Lower leg skin (tissue), 3 donors: ENCODE data around the gene TMEM222.

Experiments used
- POLR2A ChIP-seq, 2 donors: fragments of 450-650 bp; IDR thresholded peaks; one replicate each; pipeline ENCODE4 v1.6.1; 2016 to 2017; ENCODE audit warnings: antibody characterized with exemption in 2 of 2, mild to moderate bottlenecking in 1 of 2, moderate library complexity in 1 of 2
- TF ChIP-seq, protein P1 (sequence below), 3 donors: fragments of 450-650 bp; IDR thresholded peaks; one replicate each; pipeline ENCODE4 v1.5.1; 2016; ENCODE audit warnings: antibody characterized with exemption in 3 of 3, mild to moderate bottlenecking in 3 of 3, moderate library complexity in 2 of 3

DNA sequence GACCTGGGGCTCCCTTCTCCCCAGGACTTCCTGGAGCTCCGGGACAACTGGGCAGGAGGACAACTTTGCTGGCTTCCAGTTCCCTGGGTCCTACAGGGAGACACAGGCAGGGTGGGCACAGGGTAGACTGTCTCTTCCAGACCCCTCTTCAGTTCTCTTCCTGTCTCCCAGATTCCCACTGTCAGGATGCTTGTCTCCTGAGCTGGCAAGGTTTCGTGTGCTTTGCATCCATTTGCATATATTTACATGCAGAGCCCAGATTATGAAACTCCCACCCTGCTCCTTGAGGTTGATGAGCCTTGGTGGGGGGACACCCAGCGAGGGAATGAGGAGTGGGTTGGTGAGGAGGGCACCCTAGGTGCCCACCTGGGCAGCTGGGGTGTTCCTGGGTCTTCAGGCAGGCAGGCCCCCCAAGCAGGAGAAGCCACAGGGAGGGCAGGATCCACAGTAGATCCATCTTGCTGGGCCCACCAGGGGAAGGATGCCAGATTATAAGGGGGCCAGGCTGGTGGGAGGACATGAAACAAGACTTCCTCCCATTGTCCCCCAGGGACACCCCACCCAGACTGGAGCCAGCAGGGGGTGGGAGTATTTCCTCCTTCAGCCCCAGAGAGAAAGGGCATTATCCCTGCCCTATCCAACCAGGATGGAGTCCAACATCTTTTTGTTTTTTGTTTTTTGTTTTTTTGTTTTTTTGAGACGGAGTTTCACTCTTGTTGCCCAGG, 52.6 kb downstream of the TMEM222 start, which contains the start of gene FCN3:
- TF ChIP-seq, protein P1, sequence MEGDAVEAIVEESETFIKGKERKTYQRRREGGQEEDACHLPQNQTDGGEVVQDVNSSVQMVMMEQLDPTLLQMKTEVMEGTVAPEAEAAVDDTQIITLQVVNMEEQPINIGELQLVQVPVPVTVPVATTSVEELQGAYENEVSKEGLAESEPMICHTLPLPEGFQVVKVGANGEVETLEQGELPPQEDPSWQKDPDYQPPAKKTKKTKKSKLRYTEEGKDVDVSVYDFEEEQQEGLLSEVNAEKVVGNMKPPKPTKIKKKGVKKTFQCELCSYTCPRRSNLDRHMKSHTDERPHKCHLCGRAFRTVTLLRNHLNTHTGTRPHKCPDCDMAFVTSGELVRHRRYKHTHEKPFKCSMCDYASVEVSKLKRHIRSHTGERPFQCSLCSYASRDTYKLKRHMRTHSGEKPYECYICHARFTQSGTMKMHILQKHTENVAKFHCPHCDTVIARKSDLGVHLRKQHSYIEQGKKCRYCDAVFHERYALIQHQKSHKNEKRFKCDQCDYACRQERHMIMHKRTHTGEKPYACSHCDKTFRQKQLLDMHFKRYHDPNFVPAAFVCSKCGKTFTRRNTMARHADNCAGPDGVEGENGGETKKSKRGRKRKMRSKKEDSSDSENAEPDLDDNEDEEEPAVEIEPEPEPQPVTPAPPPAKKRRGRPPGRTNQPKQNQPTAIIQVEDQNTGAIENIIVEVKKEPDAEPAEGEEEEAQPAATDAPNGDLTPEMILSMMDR (IDR thresholded peaks at IDR 0.05) = no peak
- no peak for TF ChIP-seq POLR2A (IDR thresholded peaks at IDR 0.05)
